ENCODE measurements around the gene ACAP3. TPM values are rescaled to one million over a fixed set of nuclear protein-coding genes. Genes with fewer than 3 reads are reported as not detected.

Gene ACAP3
- total RNA-seq, 1 donor from 2014 or later, result 97.3 TPM

DNA sequence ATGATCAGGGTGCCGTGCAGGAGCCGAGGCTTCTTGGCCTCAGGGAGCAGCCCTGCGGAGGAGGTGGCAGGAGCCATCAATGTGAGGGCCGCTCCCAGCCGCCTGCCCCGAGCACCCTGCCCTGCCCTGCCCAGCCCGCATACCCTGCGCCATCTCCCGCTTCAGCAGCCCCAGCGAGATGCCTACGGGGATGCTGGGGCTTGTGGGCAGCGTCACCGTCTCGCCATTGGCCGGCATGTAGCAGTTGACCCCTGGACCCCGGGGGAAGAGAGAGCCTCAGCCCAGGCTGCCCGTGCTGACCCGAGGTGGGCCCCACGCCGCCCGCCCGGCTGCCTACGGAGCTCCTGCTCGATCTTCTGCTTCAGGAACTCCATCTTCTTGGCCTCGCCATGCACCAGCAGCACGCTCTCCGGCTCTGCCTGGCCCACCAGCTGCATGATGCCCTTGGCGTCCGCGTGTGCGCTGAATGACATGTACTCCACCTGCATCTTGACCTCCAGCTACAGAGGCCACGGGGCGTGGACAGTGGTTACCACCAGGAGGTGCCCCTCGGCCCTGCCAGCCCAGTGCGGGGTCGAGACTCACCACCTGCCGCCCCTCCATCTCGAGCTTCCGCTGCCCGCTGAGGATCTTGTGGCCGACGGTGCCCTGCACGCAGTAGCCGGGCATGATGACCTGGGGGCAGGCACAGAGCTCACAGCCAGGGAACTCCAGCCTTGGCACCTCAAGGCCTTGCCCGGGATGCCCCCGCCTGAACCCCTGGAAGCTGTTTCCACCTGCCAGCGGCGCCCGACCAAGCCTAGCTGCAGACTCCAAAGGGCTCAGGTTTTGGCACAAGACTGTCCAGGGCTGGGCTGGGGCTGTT lies 5.0 kb upstream of the ACAP3 start:
- DNase-seq (ENCODE audit: low spot score in 2 of 2, unreplicated experiment in 2 of 2), result no peak
- H3K4me1 Mint-ChIP-seq, result peaks cover 8% of the 10 kb centered on the region
- H3K27ac Mint-ChIP-seq, result no peak overlapping the region
- no peak overlapping the region for H3K4me3 Mint-ChIP-seq
- no peak for TF ChIP-seq CTCF (IDR thresholded peaks at IDR 0.05; ENCODE audit: unreplicated experiment)
- no peaks in the 10 kb centered on the region for H3K9me3 Mint-ChIP-seq
- H3K27me3 Mint-ChIP-seq (ENCODE audit: low read depth), result no peaks in the 10 kb centered on the region
- peaks cover 5% of the 10 kb centered on the region for H3K36me3 Mint-ChIP-seq

GRCh38 chr1:1311107-1312104 lies 3.7 kb upstream of the ACAP3 start:
- no peak for TF ChIP-seq CTCF (IDR thresholded peaks at IDR 0.05; ENCODE audit: unreplicated experiment)
- DNase-seq (ENCODE audit: low spot score in 2 of 2, unreplicated experiment in 2 of 2), result no peak
- H3K27me3 Mint-ChIP-seq (ENCODE audit: low read depth), result no peaks in the 10 kb centered on the region
- H3K9me3 Mint-ChIP-seq, result no peaks in the 10 kb centered on the region
- no peak overlapping the region for H3K27ac Mint-ChIP-seq
- H3K4me3 Mint-ChIP-seq, result no peak overlapping the region
- peaks cover 14% of the 10 kb centered on the region for H3K4me1 Mint-ChIP-seq
- H3K36me3 Mint-ChIP-seq, result peaks cover 2% of the 10 kb centered on the region

GRCh38 chr1:1310476-1311053 lies 2.8 kb upstream of the ACAP3 start:
- peaks cover 20% of the 10 kb centered on the region for H3K4me1 Mint-ChIP-seq
- H3K27me3 Mint-ChIP-seq (ENCODE audit: low read depth), result no peaks in the 10 kb centered on the region
- DNase-seq (ENCODE audit: low spot score in 2 of 2, unreplicated experiment in 2 of 2), result no peak
- no peaks in the 10 kb centered on the region for H3K9me3 Mint-ChIP-seq
- no peak for TF ChIP-seq CTCF (IDR thresholded peaks at IDR 0.05; ENCODE audit: unreplicated experiment)
- H3K4me3 Mint-ChIP-seq, result peak overlapping the region; percentile 15
- H3K27ac Mint-ChIP-seq, result no peak overlapping the region
- H3K36me3 Mint-ChIP-seq, result peaks cover 2% of the 10 kb centered on the region

GRCh38 chr1:1310109-1310385 lies 2.3 kb upstream of the ACAP3 start:
- Mint-ChIP-seq H3K27ac (no peak overlapping the region), H3K4me3 (peak overlapping the region; percentile 68)

More at GRCh38 chr1:1310109-1310385, 2.3 kb upstream of the ACAP3 start:
- no peaks in the 10 kb centered on the region for H3K27me3 Mint-ChIP-seq (ENCODE audit: low read depth)
- H3K36me3 Mint-ChIP-seq, result peaks cover 2% of the 10 kb centered on the region
- TF ChIP-seq CTCF (IDR thresholded peaks at IDR 0.05; ENCODE audit: unreplicated experiment), result no peak
- H3K9me3 Mint-ChIP-seq, result no peaks in the 10 kb centered on the region
- no peak for DNase-seq (ENCODE audit: low spot score in 2 of 2, unreplicated experiment in 2 of 2)
- peaks cover 22% of the 10 kb centered on the region for H3K4me1 Mint-ChIP-seq
